ENCODE results near the gene SLC9A5.

SLC9A5 gene

GRCh38 chr16:67258161-67258835, 9.5 kb downstream of the SLC9A5 start:
- DNase-seq = no peak

GRCh38 chr16:67259705-67260104, 10.9 kb downstream of the SLC9A5 start:
- DNase-seq = no peak

- DNase-seq = peak; percentile 11
Observed at GRCh38 chr16:67260426-67261063, 11.8 kb downstream of the SLC9A5 start.

- DNase-seq = no peak
Observed at GRCh38 chr16:67263201-67263600, 14.4 kb downstream of the SLC9A5 start.

GRCh38 chr16:67264277-67264676, 15.5 kb downstream of the SLC9A5 start:
- DNase-seq = no peak

- DNase-seq = no peak
Observed at GRCh38 chr16:67264866-67265265, 16.1 kb downstream of the SLC9A5 start.

- DNase-seq = no peak
Observed at GRCh38 chr16:67265834-67266233, 17.1 kb downstream of the SLC9A5 start.

GRCh38 chr16:67268136-67268579, 19.4 kb downstream of the SLC9A5 start:
- no peak for DNase-seq

GRCh38 chr16:67269766-67270165, 21.0 kb downstream of the SLC9A5 start:
- DNase-seq = no peak

- no peak for DNase-seq
Observed at GRCh38 chr16:67270931-67271338, 22.2 kb downstream of the SLC9A5 start.

GRCh38 chr16:67271446-67271845, 22.7 kb downstream of the SLC9A5 start:
- no peak for DNase-seq

- DNase-seq = no peak
Observed at GRCh38 chr16:67275321-67275720, 26.5 kb downstream of the SLC9A5 start.

GRCh38 chr16:67277294-67277998, 28.7 kb downstream of the SLC9A5 start:
- no peak for DNase-seq

- DNase-seq = no peak
Observed at GRCh38 chr16:67277999-67278772, 29.4 kb downstream of the SLC9A5 start.

- DNase-seq = no peak
Observed at GRCh38 chr16:67278773-67279295, 30.1 kb downstream of the SLC9A5 start.

- peak; percentile 64 for DNase-seq
Observed at GRCh38 chr16:67279296-67280089, 30.7 kb downstream of the SLC9A5 start, which contains the start of gene PLEKHG4. TSS of gene PLEKHG4 (plus strand) at chr16:67279532. CDS start at chr16:67280045, 513 bp downstream.

- DNase-seq = no peak
Observed at GRCh38 chr16:67280090-67281015, 31.6 kb downstream of the SLC9A5 start.

GRCh38 chr16:67281536-67282446, 33.0 kb downstream of the SLC9A5 start:
- no peak for DNase-seq

- no peak for DNase-seq
Observed at GRCh38 chr16:67282447-67282805, 33.6 kb downstream of the SLC9A5 start.
